ENCODE data around the gene PARVA.

Gene PARVA

DNA sequence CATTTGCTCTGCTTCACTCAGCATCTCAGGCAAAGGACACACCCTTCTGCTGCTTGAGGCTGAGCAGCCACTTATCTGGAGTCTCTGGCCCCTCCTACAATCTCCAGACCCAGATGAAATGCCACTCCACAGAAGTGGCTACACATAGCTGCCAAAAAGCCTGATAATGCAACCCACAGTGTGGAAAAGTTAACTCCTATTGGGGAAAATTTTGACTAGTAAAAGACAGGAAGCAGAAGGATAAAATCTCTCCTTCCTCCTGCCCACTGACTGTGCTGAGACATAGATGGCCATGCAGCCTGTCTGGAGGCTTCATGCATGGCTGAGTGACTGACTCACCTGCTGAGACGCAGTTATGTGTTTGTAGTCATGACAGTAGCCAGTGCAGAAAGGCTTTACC, 204.6 kb downstream of the PARVA start:
- Histone ChIP-seq H3K36me3 (ENCODE audit: control insufficient read depth, insufficient read depth, low read length) (no peaks in the 10 kb centered on the region), H3K27ac (ENCODE audit: low read depth, low read length) (no peak overlapping the region), H3K4me1 (ENCODE audit: control insufficient read depth, insufficient read depth, low read length) (peaks cover 12% of the 10 kb centered on the region; the same call in 1 of the 2 replicates), H3K27me3 (ENCODE audit: control insufficient read depth, insufficient read depth, low read length) (no peaks in the 10 kb centered on the region), H3K9me3 (ENCODE audit: control insufficient read depth, insufficient read depth, low read depth, low read length) (no peaks in the 10 kb centered on the region), H3K9ac (ENCODE audit: low read length) (no peak overlapping the region), H3K4me3 (ENCODE audit: low read depth, low read length) (no peak overlapping the region)

All from HUES6 (cell line).